GM13977 (cell line): Measurements from ENCODE around the gene MAMDC2.

Experiments
- DNase-seq: peaks from one replicate; pipeline ENCODE4 v3.0.0; 2012; ENCODE audit warnings: low spot score
- CTCF ChIP-seq: IDR thresholded peaks from 2 replicates; pipeline ENCODE4 v1.5.1; 2012; ENCODE audit warnings: mild to moderate bottlenecking, control low read depth; ENCODE audit not compliant: insufficient read depth; ENCODE audit errors: extremely low read depth, missing control alignments
- in situ Hi-C: fragments of 300-500 bp; cut with MboI; formaldehyde crosslinking; loops from one replicate; pipeline ENCODE4 v1.12.0; 2022; ENCODE audit warnings: low sequenced_read_pairs, low pct_unique_long_range_greater_than_20kb, mixed read lengths, inconsistent platforms; ENCODE audit not compliant: unreplicated experiment

MAMDC2 gene

GRCh38 chr9:70052768-70053167 lies 9.1 kb downstream of the MAMDC2 start:
- TF ChIP-seq CTCF: no peak
- DNase-seq: no peak
- in situ Hi-C loops: no loop called here

- no peak for TF ChIP-seq CTCF
- DNase-seq: no peak
- in situ Hi-C loops: no loop called here
Measured at GRCh38 chr9:70053864-70054263, 10.2 kb downstream of the MAMDC2 start.

- no peak for DNase-seq
- in situ Hi-C loops: no loop called here
- no peak for TF ChIP-seq CTCF
Measured at GRCh38 chr9:70054521-70054920, 10.9 kb downstream of the MAMDC2 start.

- in situ Hi-C loops: no loop called here
- no peak for DNase-seq
- TF ChIP-seq CTCF: no peak
Measured at GRCh38 chr9:70055406-70056210, 12.0 kb downstream of the MAMDC2 start.

GRCh38 chr9:70056211-70056944 lies 12.7 kb downstream of the MAMDC2 start:
- TF ChIP-seq CTCF: no peak
- in situ Hi-C loops: no loop called here
- no peak for DNase-seq

- in situ Hi-C loops: no loop called here
- TF ChIP-seq CTCF: no peak
- DNase-seq: no peak
Measured at GRCh38 chr9:70058569-70059116, 15.0 kb downstream of the MAMDC2 start.
